Activated gamma-delta T cell treated with Interleukin-2 at 50 U/mL for 16 hours (primary cell): Measurements from ENCODE around the gene NGEF.

Experiments used
- DNase-seq: peaks from one replicate; pipeline ENCODE4 v3.0.0-alpha.2; 2020

The NGEF gene

GRCh38 chr2:233041722-233042323, 28.8 kb upstream of the NGEF start:
- no peak for DNase-seq

GRCh38 chr2:233040571-233040970, 27.5 kb upstream of the NGEF start:
- no peak for DNase-seq

- DNase-seq = no peak
These were observed 26.9 kb upstream of the NGEF start for GRCh38 chr2:233039846-233040530.

GRCh38 chr2:233039212-233039845, 26.3 kb upstream of the NGEF start:
- DNase-seq = no peak

- DNase-seq = no peak
These were observed 24.0 kb upstream of the NGEF start for GRCh38 chr2:233037078-233037477.

- DNase-seq = no peak
These were observed 23.2 kb upstream of the NGEF start for GRCh38 chr2:233036162-233036838.

GRCh38 chr2:233035426-233036161, 22.5 kb upstream of the NGEF start:
- no peak for DNase-seq

- DNase-seq = no peak
These were observed 21.2 kb upstream of the NGEF start for GRCh38 chr2:233034091-233034882.

- DNase-seq = no peak
These were observed 20.6 kb upstream of the NGEF start for GRCh38 chr2:233033672-233034071.

GRCh38 chr2:233032551-233033320, 19.7 kb upstream of the NGEF start, which contains the start of gene NEU2:
TSS of gene NEU2 (plus strand) at chr2:233032672. CDS start at chr2:233032672, 0 bp downstream.
- no peak for DNase-seq

- DNase-seq = no peak
These were observed 18.8 kb upstream of the NGEF start for GRCh38 chr2:233031556-233032500.

GRCh38 chr2:233029321-233029720, 16.3 kb upstream of the NGEF start:
- DNase-seq = no peak

- DNase-seq = no peak
These were observed 13.2 kb upstream of the NGEF start for GRCh38 chr2:233026198-233026813.

- DNase-seq = no peak
These were observed 12.7 kb upstream of the NGEF start for GRCh38 chr2:233025706-233026105.

- DNase-seq = no peak
These were observed 10.8 kb upstream of the NGEF start for GRCh38 chr2:233023761-233024410.

GRCh38 chr2:233023007-233023760, 10.1 kb upstream of the NGEF start:
- no peak for DNase-seq

GRCh38 chr2:233022561-233022960, 9.5 kb upstream of the NGEF start:
- DNase-seq = no peak

GRCh38 chr2:233021771-233022170, 8.7 kb upstream of the NGEF start:
- DNase-seq = no peak
